PC-9 (cell line): ENCODE results near the gene C2orf69. TPM values are rescaled to one million over a fixed set of nuclear protein-coding genes. Genes with fewer than 3 reads are reported as not detected.

ENCODE experiments used
- BruUV-seq: library from RNA; stranded (reverse); fragments of 400-500 nt; replicated peaks from 2 replicates; lab custom pipeline; 2021; lab: Mats Ljungman, UMichigan
- CTCF ChIA-PET: fragments of 300-600 bp; sonication (Branson Sonifier 250); formaldehyde crosslinking; loops from one replicate; lab custom pipeline; 2022; ENCODE audit warnings: antibody characterized with exemption; lab: Charles Lee
- POLR2A ChIA-PET: fragments of 300-600 bp; sonication (Branson Sonifier 250); formaldehyde crosslinking; loops from one replicate; lab custom pipeline; 2022; ENCODE audit warnings: antibody characterized with exemption; ENCODE audit not compliant: unreplicated experiment; lab: Charles Lee
- DNase-seq, 2 experiments: peaks; one replicate each; pipeline versions ENCODE4 v3.0.0 to v3.0.0-alpha.2; 2015 to 2022; ENCODE audit warnings: mixed read lengths in 1 of 2
- H2AFZ ChIP-seq: fragments of 200-600 bp; sonication (generic); 2 replicates; pipeline ENCODE4 v1.8.1; 2017; ENCODE audit warnings: antibody characterized with exemption
- H3F3A ChIP-seq: fragments of 200-600 bp; sonication (generic); 2 replicates; pipeline ENCODE4 v1.8.1; 2017; ENCODE audit warnings: antibody characterized with exemption, mild to moderate bottlenecking, low read depth; ENCODE audit not compliant: insufficient read depth
- H3K27ac ChIP-seq: fragments of 200-600 bp; sonication (generic); 2 replicates; pipeline ENCODE4 v1.6.1; 2016; ENCODE audit warnings: mixed run types
- H3K27me3 ChIP-seq: fragments of 200-600 bp; sonication (generic); 2 replicates; pipeline ENCODE4 v1.6.1; 2016; ENCODE audit warnings: low read depth, mixed run types; ENCODE audit not compliant: insufficient read depth
- H3K36me3 ChIP-seq: fragments of 200-600 bp; sonication (generic); 2 replicates; pipeline ENCODE4 v1.6.1; 2016; ENCODE audit warnings: low read depth, mixed run types
- H3K4me1 ChIP-seq: fragments of 200-600 bp; sonication (generic); replicated peaks from 2 replicates; pipeline ENCODE4 v1.6.1; 2016; ENCODE audit warnings: mixed run types; ENCODE audit not compliant: insufficient read depth
- H3K4me2 ChIP-seq: fragments of 200-600 bp; sonication (generic); 2 replicates; pipeline ENCODE4 v1.6.1; 2017; ENCODE audit warnings: mixed run types
- H3K4me3 ChIP-seq: fragments of 200-600 bp; sonication (generic); 2 replicates; pipeline ENCODE4 v1.6.1; 2016; ENCODE audit warnings: mixed run types
- H3K79me2 ChIP-seq: fragments of 200-600 bp; sonication (generic); 2 replicates; pipeline ENCODE4 v1.6.1; 2017; ENCODE audit warnings: low read depth, mixed run types
- H3K9me2 ChIP-seq: fragments of 200-600 bp; sonication (generic); 2 replicates; pipeline ENCODE4 v1.8.1; 2017; ENCODE audit warnings: mild to moderate bottlenecking; ENCODE audit not compliant: insufficient read depth
- H3K9me3 ChIP-seq: fragments of 200-600 bp; sonication (generic); 2 replicates; pipeline ENCODE4 v1.8.1; 2016; ENCODE audit warnings: low read depth; ENCODE audit not compliant: insufficient read depth
- H4K20me1 ChIP-seq: fragments of 200-600 bp; sonication (generic); 2 replicates; pipeline ENCODE4 v1.8.1; 2017; ENCODE audit not compliant: insufficient read depth
- EZH2 ChIP-seq: fragments of 200-600 bp; sonication (generic); IDR thresholded peaks from 2 replicates; pipeline ENCODE4 v1.8.0; 2017; ENCODE audit warnings: antibody characterized with exemption, low read depth
- intact Hi-C: fragments of 100-400 bp; cut with micrococcal nuclease; formaldehyde crosslinking; loops from one replicate; pipeline ENCODE4 v1.10.0; 2022; ENCODE audit not compliant: unreplicated experiment
- total RNA-seq: library from RNA; stranded (reverse); gene quantifications from 2 replicates; pipeline ENCODE4 v1.2.3, GENCODE V29; 2021
- TF ChIP-seq, protein P1 (sequence below): fragments of 200-600 bp; sonication (generic); conservative IDR thresholded peaks from 2 replicates; pipeline ENCODE4 v1.6.1; 2017; ENCODE audit warnings: mixed run types, antibody characterized with exemption, mild to moderate bottlenecking, moderate library complexity

The C2orf69 gene
- total RNA-seq, 1 experiment from 2014 or later, result 14.1 TPM

DNA sequence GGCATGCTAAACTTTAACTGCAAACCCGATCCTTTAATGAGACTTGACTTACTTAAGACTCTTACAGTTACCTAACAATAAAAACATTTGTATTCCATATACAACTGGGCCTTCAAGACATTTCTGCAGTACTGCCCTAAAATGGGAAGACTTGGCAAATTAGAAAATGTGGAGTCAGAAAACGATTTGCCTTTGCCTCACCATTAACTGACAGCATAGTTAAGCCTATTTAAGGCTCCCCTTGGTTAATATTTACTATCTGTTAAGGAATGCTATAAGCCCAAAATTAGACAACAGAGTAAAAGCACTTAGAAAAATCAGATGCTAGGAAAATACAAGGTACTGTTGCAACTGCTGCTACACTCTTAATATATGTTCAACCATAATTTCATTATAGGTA, 25.5 kb downstream of the C2orf69 start:
- H3K9me2 ChIP-seq, result no peaks in the 10 kb centered on the region
- H3K4me3 ChIP-seq, result no peak overlapping the region
- no peak overlapping the region for H3K4me2 ChIP-seq
- ChIA-PET POLR2A (no interaction called here), CTCF (no interaction called here)
- no peaks in the 10 kb centered on the region for H3K27me3 ChIP-seq
- H3K4me1 ChIP-seq, result 0 out of 2 replicates have a peak, but pooled peaks cover 10% of the 10 kb centered on the region
- H3K36me3 ChIP-seq, result peaks cover 24% of the 10 kb centered on the region
- DNase-seq, result no peak
- H3F3A ChIP-seq, result peaks cover 11% of the 10 kb centered on the region; the same call in 1 of the 2 replicates
- H2AFZ ChIP-seq, result no peak overlapping the region
- BruUV-seq, result no TSS peak
- no peak overlapping the region for H3K27ac ChIP-seq
- H3K79me2 ChIP-seq, result no peaks in the 10 kb centered on the region
- no peak for TF ChIP-seq EZH2
- TF ChIP-seq, protein P1, sequence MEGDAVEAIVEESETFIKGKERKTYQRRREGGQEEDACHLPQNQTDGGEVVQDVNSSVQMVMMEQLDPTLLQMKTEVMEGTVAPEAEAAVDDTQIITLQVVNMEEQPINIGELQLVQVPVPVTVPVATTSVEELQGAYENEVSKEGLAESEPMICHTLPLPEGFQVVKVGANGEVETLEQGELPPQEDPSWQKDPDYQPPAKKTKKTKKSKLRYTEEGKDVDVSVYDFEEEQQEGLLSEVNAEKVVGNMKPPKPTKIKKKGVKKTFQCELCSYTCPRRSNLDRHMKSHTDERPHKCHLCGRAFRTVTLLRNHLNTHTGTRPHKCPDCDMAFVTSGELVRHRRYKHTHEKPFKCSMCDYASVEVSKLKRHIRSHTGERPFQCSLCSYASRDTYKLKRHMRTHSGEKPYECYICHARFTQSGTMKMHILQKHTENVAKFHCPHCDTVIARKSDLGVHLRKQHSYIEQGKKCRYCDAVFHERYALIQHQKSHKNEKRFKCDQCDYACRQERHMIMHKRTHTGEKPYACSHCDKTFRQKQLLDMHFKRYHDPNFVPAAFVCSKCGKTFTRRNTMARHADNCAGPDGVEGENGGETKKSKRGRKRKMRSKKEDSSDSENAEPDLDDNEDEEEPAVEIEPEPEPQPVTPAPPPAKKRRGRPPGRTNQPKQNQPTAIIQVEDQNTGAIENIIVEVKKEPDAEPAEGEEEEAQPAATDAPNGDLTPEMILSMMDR, result no peak
- no peaks in the 10 kb centered on the region for H3K9me3 ChIP-seq
- intact Hi-C loops, result no loop called here
- H4K20me1 ChIP-seq, result peaks cover 14% of the 10 kb centered on the region; the same call in 1 of the 2 replicates

DNA sequence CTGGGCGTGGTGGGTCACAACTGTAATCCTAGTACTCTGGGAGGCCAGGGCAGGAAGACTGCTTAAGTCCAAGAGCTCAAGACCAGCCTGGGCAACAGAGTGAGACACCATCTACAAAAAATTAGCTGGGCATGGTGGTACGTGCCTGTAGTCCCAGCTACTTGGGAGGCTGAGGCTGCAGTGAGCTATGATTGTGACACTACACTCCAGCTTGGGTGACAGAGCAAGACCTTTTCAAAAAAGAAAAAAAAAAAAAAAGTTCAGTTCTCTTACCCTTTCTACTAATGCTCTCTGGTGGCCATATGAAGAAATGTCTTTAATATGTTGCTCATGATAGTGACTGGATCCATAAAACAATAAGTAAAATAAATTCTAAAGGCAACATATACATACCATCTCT, 29.3 kb downstream of the C2orf69 start:
- Histone ChIP-seq H3K4me3 (no peak overlapping the region), H3K27me3 (no peaks in the 10 kb centered on the region), H3K9me2 (no peaks in the 10 kb centered on the region), H3K9me3 (no peaks in the 10 kb centered on the region), H3K4me1 (no peaks in the 10 kb centered on the region), H3F3A (peaks cover 5% of the 10 kb centered on the region; the same call in 1 of the 2 replicates), H3K36me3 (peaks cover 22% of the 10 kb centered on the region), H4K20me1 (peaks cover 11% of the 10 kb centered on the region; the same call in 1 of the 2 replicates), H3K4me2 (no peak overlapping the region), H3K27ac (no peak overlapping the region), H2AFZ (no peak overlapping the region), H3K79me2 (0 out of 2 replicates have a peak, but pooled peaks cover 3% of the 10 kb centered on the region)
- intact Hi-C loops, result loop anchor here (2.0 to 10.0 kb wide), 2 partner anchors 236 to 1626 kb away; no protein-coding TSS in a partner anchor
- ChIA-PET POLR2A (no interaction called here), CTCF (interaction anchor here (0.6 to 0.7 kb wide), 2 partner anchors 228 to 236 kb away, joined by 3 to 4 read pairs; no protein-coding TSS in a partner anchor)
- DNase-seq, result peak in 1 of 2 experiments; percentile 49
- no TSS peak for BruUV-seq
- TF ChIP-seq EZH2, result no peak
- TF ChIP-seq, protein P1, result peak; percentile 66

DNA sequence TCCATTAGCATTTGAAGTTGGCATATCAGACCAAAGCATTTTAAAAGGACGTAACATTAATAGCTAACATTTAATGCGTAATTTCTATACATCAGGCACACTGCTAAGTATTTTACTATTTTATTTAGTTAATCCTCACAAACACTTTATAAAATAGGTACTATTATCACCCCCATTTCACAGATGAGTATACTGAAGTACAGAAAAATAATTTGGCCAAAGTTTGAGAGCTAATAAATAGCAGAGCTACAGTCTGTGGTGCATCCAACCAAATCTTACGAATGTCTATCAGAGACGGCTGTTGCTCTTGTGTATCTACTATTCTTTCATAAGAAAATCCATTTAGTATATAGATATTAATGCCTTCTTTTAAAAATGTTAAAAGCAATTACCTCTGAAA, 32.3 kb downstream of the C2orf69 start:
- ChIA-PET POLR2A (no interaction called here), CTCF (interaction anchor here (0.6 kb wide), 1 partner anchor 202 kb away, joined by 3 read pairs; no protein-coding TSS in a partner anchor)
- DNase-seq, result no peak
- intact Hi-C loops, result loop anchor here (10.0 kb wide), 1 partner anchor 1629 kb away; no protein-coding TSS in a partner anchor
- H3K4me3 ChIP-seq, result no peak overlapping the region
- no peaks in the 10 kb centered on the region for H3K4me1 ChIP-seq
- peaks cover 9% of the 10 kb centered on the region; the same call in 1 of the 2 replicates for H4K20me1 ChIP-seq
- peaks cover 29% of the 10 kb centered on the region for H3K36me3 ChIP-seq
- H3K27me3 ChIP-seq, result no peaks in the 10 kb centered on the region
- no peak overlapping the region for H2AFZ ChIP-seq
- no peaks in the 10 kb centered on the region for H3K9me2 ChIP-seq
- no peak overlapping the region for H3K4me2 ChIP-seq
- 0 out of 2 replicates have a peak, but pooled peaks cover 3% of the 10 kb centered on the region for H3K79me2 ChIP-seq
- no peak overlapping the region for H3K27ac ChIP-seq
- H3F3A ChIP-seq, result no peaks in the 10 kb centered on the region; the same call in 1 of the 2 replicates
- no TSS peak for BruUV-seq
- no peaks in the 10 kb centered on the region for H3K9me3 ChIP-seq
- no peak for TF ChIP-seq EZH2
- TF ChIP-seq, protein P1, result no peak
